H1 (cell line): ENCODE measurements around the gene HSPA1L. TPM values are rescaled to one million over a fixed set of nuclear protein-coding genes. Genes with fewer than 3 reads are reported as not detected.

Source experiments
- CTCF ChIA-PET: fragments of 300-600 bp; sonication (Branson Sonifier 250); formaldehyde crosslinking; loops from one replicate; lab custom pipeline; 2021; ENCODE audit not compliant: partially characterized antibody; lab: Charles Lee
- POLR2A ChIA-PET: fragments of 300-600 bp; sonication (Branson Sonifier 250); formaldehyde crosslinking; loops from one replicate; lab custom pipeline; 2021; ENCODE audit warnings: inconsistent platforms; ENCODE audit not compliant: partially characterized antibody; lab: Charles Lee
- DNase-seq, 2 experiments: peaks; one replicate each; pipeline versions ENCODE4 v3.0.0 to v3.0.0-alpha.2; 2010 to 2022; ENCODE audit warnings: low spot score in 2 of 2, low read depth in 1 of 2, mixed read lengths in 1 of 2
- FAIRE-seq: peaks from 2 replicates; lab custom pipeline; 2011; peaks lifted over from hg19 to GRCh38; lab: Jason Lieb, UNC
- H2AFZ ChIP-seq: 2 replicates; pipeline ENCODE4 v1.8.1; 2012; ENCODE audit warnings: low read length, inconsistent platforms
- H2AK5ac ChIP-seq: 2 replicates; pipeline ENCODE4 v1.6.1; 2013; ENCODE audit warnings: low read depth, low read length
- H2BK120ac ChIP-seq: replicated peaks from 2 replicates; pipeline ENCODE3; 2013; ENCODE audit warnings: low read depth, low read length, inconsistent platforms
- H2BK12ac ChIP-seq: 2 replicates; pipeline ENCODE4 v1.6.1; 2013; ENCODE audit warnings: low read depth, low read length
- H2BK15ac ChIP-seq: 2 replicates; pipeline ENCODE4 v1.6.1; 2013; ENCODE audit warnings: low read length
- H2BK20ac ChIP-seq: 2 replicates; pipeline ENCODE4 v1.6.1; 2013; ENCODE audit warnings: low read length
- H2BK5ac ChIP-seq: 2 replicates; pipeline ENCODE4 v1.6.1; 2013; ENCODE audit warnings: low read depth, low read length
- H3K14ac ChIP-seq: 2 replicates; pipeline ENCODE4 v1.6.1; 2013; ENCODE audit warnings: inconsistent platforms; ENCODE audit not compliant: insufficient read length
- H3K18ac ChIP-seq: 2 replicates; pipeline ENCODE4 v1.6.1; 2013; ENCODE audit warnings: low read length; ENCODE audit errors: extremely low read depth
- H3K23ac ChIP-seq: 2 replicates; pipeline ENCODE4 v1.6.1; 2013; ENCODE audit warnings: inconsistent platforms; ENCODE audit not compliant: insufficient read length
- H3K23me2 ChIP-seq: 2 replicates; pipeline ENCODE4 v1.6.1; 2013; ENCODE audit warnings: low read depth, low read length
- H3K27ac ChIP-seq: 2 replicates; pipeline ENCODE4 v1.6.1; 2011; ENCODE audit warnings: low read depth, low read length, inconsistent platforms
- H3K27me3 ChIP-seq, 4 experiments: replicated peaks in 1 of 4; 1 replicate in 1 of 4; 2 replicates in 3 of 4; pipeline versions ENCODE4 v1.6.1 to v1.8.1; 2011 to 2013; ENCODE audit warnings: low read length in 3 of 4, mild to moderate bottlenecking in 3 of 4, inconsistent platforms in 2 of 4, mixed read lengths in 2 of 4, moderate library complexity in 1 of 4; ENCODE audit not compliant: control insufficient read depth in 3 of 4, insufficient read depth in 3 of 4; ENCODE audit errors: extremely low read depth in 1 of 4
- H3K36me3 ChIP-seq, 4 experiments: 2 replicates each; pipeline versions ENCODE4 v1.6.1 to v1.8.1; 2011 to 2013; ENCODE audit warnings: mild to moderate bottlenecking in 4 of 4, low read length in 3 of 4, moderate library complexity in 2 of 4, control low read depth in 1 of 4, inconsistent platforms in 1 of 4; ENCODE audit not compliant: insufficient read depth in 4 of 4, control insufficient read depth in 2 of 4
- H3K4ac ChIP-seq: replicated peaks from 2 replicates; pipeline ENCODE3; 2013; ENCODE audit warnings: low read length, low read depth, mixed read lengths, inconsistent platforms; ENCODE audit not compliant: insufficient read length
- H3K4me1 ChIP-seq, 4 experiments: replicated peaks in 1 of 4; 1 replicate in 1 of 4; 2 replicates in 3 of 4; pipeline versions ENCODE4 v1.6.1 to v1.8.1; 2011 to 2013; ENCODE audit warnings: low read length in 3 of 4, inconsistent platforms in 2 of 4, mixed read lengths in 1 of 4; ENCODE audit not compliant: insufficient read depth in 4 of 4, control insufficient read depth in 3 of 4
- H3K4me2 ChIP-seq, 2 experiments: 2 replicates each; pipeline versions ENCODE4 v1.6.1 to v1.8.1; 2011 to 2013; ENCODE audit warnings: low read depth in 2 of 2, low read length in 2 of 2, control low read depth in 1 of 2, inconsistent platforms in 1 of 2, mild to moderate bottlenecking in 1 of 2; ENCODE audit not compliant: insufficient read depth in 1 of 2
- H3K4me3 ChIP-seq, 4 experiments: fragments of 200-600, 300-600 bp in 1 of 4; sonication (generic), shearing (Covaris generic), sonication (Bioruptor Twin) in 1 of 4; 2 replicates each; pipeline versions ENCODE4 v1.5.1 to v1.8.1; 2011 to 2016; ENCODE audit warnings: low read length in 4 of 4, low read depth in 3 of 4, control low read depth in 2 of 4, inconsistent platforms in 2 of 4, mild to moderate bottlenecking in 2 of 4, mixed read lengths in 1 of 4, moderate library complexity in 1 of 4; ENCODE audit not compliant: insufficient read depth in 2 of 4; ENCODE audit errors: extremely low read depth in 1 of 4
- H3K56ac ChIP-seq: replicated peaks from 2 replicates; pipeline ENCODE3; 2013; ENCODE audit warnings: low read depth, mild to moderate bottlenecking, mixed read lengths, low read length, inconsistent platforms; ENCODE audit not compliant: insufficient read length
- H3K79me1 ChIP-seq: 2 replicates; pipeline ENCODE4 v1.6.1; 2013; ENCODE audit warnings: low read depth, low read length, control low read depth
- H3K79me2 ChIP-seq, 2 experiments: 2 replicates each; pipeline versions ENCODE4 v1.6.1 to v1.8.1; 2012 to 2013; ENCODE audit warnings: low read length in 2 of 2, mild to moderate bottlenecking in 2 of 2, inconsistent platforms in 1 of 2; ENCODE audit not compliant: insufficient read depth in 2 of 2, control insufficient read depth in 1 of 2
- H3K9ac ChIP-seq, 4 experiments: replicated peaks in 1 of 4; 1 replicate in 1 of 4; 2 replicates in 3 of 4; pipeline versions ENCODE4 v1.6.1 to v1.8.1; 2011 to 2013; ENCODE audit warnings: low read depth in 3 of 4, low read length in 3 of 4, control low read depth in 2 of 4, mild to moderate bottlenecking in 2 of 4, moderate library complexity in 2 of 4, inconsistent platforms in 1 of 4; ENCODE audit errors: extremely low read depth in 1 of 4
- H3K9me3 ChIP-seq, 2 experiments: 2 replicates each; pipeline versions ENCODE4 v1.6.1 to v1.8.1; 2012 to 2013; ENCODE audit warnings: mild to moderate bottlenecking in 2 of 2, moderate library complexity in 2 of 2, control low read depth in 1 of 2, inconsistent platforms in 1 of 2, low read depth in 1 of 2, low read length in 1 of 2, mixed read lengths in 1 of 2; ENCODE audit not compliant: insufficient read depth in 2 of 2
- H4K20me1 ChIP-seq, 2 experiments: replicated peaks in 1 of 2; 2 replicates each; pipeline versions ENCODE3 to v1.8.1; 2011 to 2013; ENCODE audit warnings: inconsistent platforms in 2 of 2, low read length in 2 of 2, mild to moderate bottlenecking in 1 of 2; ENCODE audit not compliant: insufficient read depth in 2 of 2, control insufficient read depth in 1 of 2
- H4K5ac ChIP-seq: 2 replicates; pipeline ENCODE4 v1.6.1; 2013; ENCODE audit warnings: low read length, low read depth, mixed read lengths, inconsistent platforms; ENCODE audit not compliant: insufficient read length
- H4K8ac ChIP-seq: 2 replicates; pipeline ENCODE4 v1.8.0; 2013; ENCODE audit warnings: mild to moderate bottlenecking, moderate library complexity, low read length, inconsistent platforms; ENCODE audit not compliant: insufficient read depth; ENCODE audit errors: extremely low read depth
- H4K91ac ChIP-seq: replicated peaks from 2 replicates; pipeline ENCODE3; 2013; ENCODE audit warnings: low read length, mixed read lengths, inconsistent platforms; ENCODE audit not compliant: insufficient read length
- GABPA ChIP-seq: IDR thresholded peaks from 2 replicates; pipeline ENCODE4 v1.6.1; 2011; ENCODE audit warnings: mild to moderate bottlenecking, low read length, moderate library complexity, borderline replicate concordance; ENCODE audit not compliant: insufficient read depth
- PHF8 ChIP-seq: fragments of 200-600 bp; sonication (generic); conservative IDR thresholded peaks from 2 replicates; pipeline ENCODE4 v1.7.1; 2012; ENCODE audit warnings: low read depth, mild to moderate bottlenecking, inconsistent platforms, low read length, moderate library complexity
- SIX5 ChIP-seq: IDR thresholded peaks from 2 replicates; pipeline ENCODE4 v1.6.1; 2011; ENCODE audit warnings: mild to moderate bottlenecking, low read depth, low read length
- TAF7 ChIP-seq: optimal IDR thresholded peaks from 2 replicates; pipeline ENCODE3; 2011; ENCODE audit warnings: low read depth, mild to moderate bottlenecking, inconsistent platforms, low read length, moderate library complexity, borderline replicate concordance
- WGBS, 2 experiments: shearing (Covaris generic) in 1 of 2; methylation state at CpG; one replicate each; pipeline versions ENCODE4 v1.1.6 to v1.1.7; 2013 to 2015; ENCODE audit warnings: low lambda C conversion rate in 2 of 2, mixed read lengths in 2 of 2, inconsistent platforms in 1 of 2, low coverage in 1 of 2, missing lambda C conversion rate in 1 of 2; ENCODE audit not compliant: insufficient replicate concordance in 2 of 2, insufficient coverage in 1 of 2, insufficient read length in 1 of 2; ENCODE audit errors: extremely low coverage in 1 of 2, missing lambda C conversion rate in 1 of 2; 5-methylcytosine and 5-hydroxymethylcytosine counted together
- polyA plus RNA-seq, 7 experiments: library from polyadenylated mRNA; depleted of rRNA in 3 of 7; stranded (reverse) in 5 of 7; unstranded in 2 of 7; fragments of >200 nt in 5 of 7; fragments of 200-250 nt in 2 of 7; gene quantifications; 1 replicate in 5 of 7; 2 replicates in 1 of 7; 4 replicates in 1 of 7; pipeline versions ENCODE4 v1.2.1 to v1.2.3, GENCODE V29; 2011 to 2013; ENCODE audit warnings: missing spikeins in 2 of 7, mixed read lengths in 2 of 7
- total RNA-seq: library from RNA; stranded (reverse); fragmentation: NEBNext Ultra II Directional; extraction: Animal tissue kit (Norgen Biotek cat#: 25700); gene quantifications from 2 replicates; pipeline ENCODE4 v1.2.1, GENCODE V29; 2021

HSPA1L gene
- total and polyA plus RNA-seq, 2 of the 8 experiments (the other 6 are each of a cell fraction or from before 2014, with no cell fraction given) = 1.00 to 1.9 TPM

- H2AFZ ChIP-seq = no peak overlapping the region
- no peak overlapping the region for H2AK5ac ChIP-seq
- peaks cover 4 to 39% (median 10%) of the 10 kb centered on the region in 4 experiments; a peak in 5 of 8 replicates for H3K36me3 ChIP-seq
- no peak overlapping the region for H4K8ac ChIP-seq
- no peak overlapping the region for H4K5ac ChIP-seq
- H3K79me2 ChIP-seq = peaks cover 0 to 19% of the 10 kb centered on the region in 2 experiments; a peak in 2 of 4 replicates
- WGBS, 2 experiments = 82% methylated on average over 3 of the region's 3 CpGs; no CpG with 5 or more reads in 1 of the 2 experiments
- H4K91ac ChIP-seq = no peak overlapping the region
- DNase-seq (no peak), FAIRE-seq (no peak)
- H3K4me3 ChIP-seq = no peak overlapping the region
- POLR2A ChIA-PET = interaction anchor here (0.7 to 10.3 kb wide), 8 partner anchors 9 to 126 kb away, joined by 3 to 85 read pairs (median 6); partner anchors contain the start of genes DDAH2, HSPA1B, MSH5 and VWA7
- H3K4me2 ChIP-seq = no peak overlapping the region
- H2BK5ac ChIP-seq = no peak overlapping the region
- no peaks in the 10 kb centered on the region for H3K9me3 ChIP-seq
- no peak overlapping the region for H3K23ac ChIP-seq
- no peak overlapping the region for H2BK20ac ChIP-seq
- CTCF ChIA-PET = interaction anchor here (0.8 to 15.6 kb wide), 25 partner anchors 8 to 160 kb away, joined by 3 to 228 read pairs (median 5); partner anchors contain the start of genes DDAH2, HSPA1B, LSM2 and MSH5
- peaks cover 3% of the 10 kb centered on the region; the same call in 1 of the 2 replicates for H3K79me1 ChIP-seq
- H2BK12ac ChIP-seq = no peak overlapping the region
- no peak overlapping the region for H2BK120ac ChIP-seq
- no peak overlapping the region for H3K14ac ChIP-seq
- H3K4me1 ChIP-seq = peaks cover 0 to 2% (median under 1%) of the 10 kb centered on the region in 4 experiments; a peak in 3 of 7 replicates
- H2BK15ac ChIP-seq = no peak overlapping the region
- H3K27ac ChIP-seq = no peak overlapping the region
- no peak overlapping the region for H3K18ac ChIP-seq
- H3K4ac ChIP-seq = no peak overlapping the region
- H3K23me2 ChIP-seq = peaks cover 5% of the 10 kb centered on the region; the same call in 1 of the 2 replicates
- H3K27me3 ChIP-seq = no peaks in the 10 kb centered on the region
- peaks cover 0 to 5% of the 10 kb centered on the region in 2 experiments for H4K20me1 ChIP-seq
- H3K9ac ChIP-seq = no peak overlapping the region
- no peak overlapping the region for H3K56ac ChIP-seq
- TF ChIP-seq TAF7 (no peak), PHF8 (no peak), GABPA (no peak), SIX5 (no peak)
Observed at GRCh38 chr6:31792090-31792374, 23.1 kb downstream of the HSPA1L start.
